SK-N-SH treated with all-trans-retinoic acid at 6 μM for 48 hours (cell line): ENCODE measurements around the gene CDC42BPB.

Experiments
- PPARA ChIP-seq: fragments of 250-450 bp; sonication (Bioruptor Pico); IDR thresholded peaks from 2 replicates; pipeline ENCODE4 v1.5.0; 2020; ENCODE audit warnings: mild to moderate bottlenecking, borderline replicate concordance
- TSHZ2 ChIP-seq: fragments of 250-450 bp; sonication (Bioruptor Pico); IDR thresholded peaks from 2 replicates; pipeline ENCODE4 v1.5.0; 2020; ENCODE audit warnings: mild to moderate bottlenecking, moderate library complexity
- ZC3H10 ChIP-seq: fragments of 250-450 bp; sonication (Bioruptor Pico); IDR thresholded peaks from 2 replicates; pipeline ENCODE4 v1.5.1; 2021; ENCODE audit warnings: mild to moderate bottlenecking, moderate library complexity
- TF ChIP-seq, protein P1 (sequence below): fragments of 250-450 bp; sonication (Bioruptor Pico); IDR thresholded peaks from 2 replicates; pipeline ENCODE4 v1.8.0; 2021; ENCODE audit warnings: low read depth, mild to moderate bottlenecking, moderate library complexity, borderline replicate concordance

DNA sequence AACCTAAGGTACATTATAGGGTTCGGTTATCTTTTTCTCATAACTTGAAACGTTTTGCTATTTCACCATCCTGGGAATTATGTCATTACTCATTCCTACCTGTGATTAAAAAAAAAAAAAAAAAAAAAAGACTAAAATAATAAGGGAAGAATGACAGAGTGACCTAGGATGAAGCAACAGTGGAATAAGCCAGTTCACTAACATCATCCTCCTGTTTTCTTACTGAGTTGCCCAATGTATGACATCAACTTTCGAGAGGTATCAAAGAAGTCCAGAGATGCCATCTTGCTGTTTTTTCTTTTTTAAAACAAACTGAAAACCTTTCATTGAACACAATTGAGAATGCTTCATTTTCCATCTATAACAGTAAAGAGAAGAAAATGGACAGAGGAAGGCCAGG, 92.1 kb downstream of the CDC42BPB start:
- TF ChIP-seq TSHZ2 (no peak), PPARA (CRISPR knock-in tag) (no peak), ZC3H10 (CRISPR knock-in tag) (no peak)
- TF ChIP-seq, protein P1, sequence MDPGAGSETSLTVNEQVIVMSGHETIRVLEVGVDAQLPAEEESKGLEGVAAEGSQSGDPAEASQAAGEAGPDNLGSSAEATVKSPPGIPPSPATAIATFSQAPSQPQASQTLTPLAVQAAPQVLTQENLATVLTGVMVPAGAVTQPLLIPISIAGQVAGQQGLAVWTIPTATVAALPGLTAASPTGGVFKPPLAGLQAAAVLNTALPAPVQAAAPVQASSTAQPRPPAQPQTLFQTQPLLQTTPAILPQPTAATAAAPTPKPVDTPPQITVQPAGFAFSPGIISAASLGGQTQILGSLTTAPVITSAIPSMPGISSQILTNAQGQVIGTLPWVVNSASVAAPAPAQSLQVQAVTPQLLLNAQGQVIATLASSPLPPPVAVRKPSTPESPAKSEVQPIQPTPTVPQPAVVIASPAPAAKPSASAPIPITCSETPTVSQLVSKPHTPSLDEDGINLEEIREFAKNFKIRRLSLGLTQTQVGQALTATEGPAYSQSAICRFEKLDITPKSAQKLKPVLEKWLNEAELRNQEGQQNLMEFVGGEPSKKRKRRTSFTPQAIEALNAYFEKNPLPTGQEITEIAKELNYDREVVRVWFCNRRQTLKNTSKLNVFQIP (CRISPR knock-in tag): no peak
